NCI-H82 treated with DMSO at 0.1 percent for 48 hours (cell line): Measurements from ENCODE around the gene NUP37.
A peak's percentile ranks its signal among the peaks of the same experiment; 100 is the strongest.
"Not testable (repeated sequence)": the region's sequence is repeated elsewhere in the genome, so short reads cannot be mapped to it uniquely, and the experiment has no call there.

Source experiments
- DNase-seq: peaks from one replicate; lab custom pipeline; 2025; ENCODE audit not compliant: unreplicated experiment; lab: John Stamatoyannopoulos, UW

Gene NUP37, protein sequence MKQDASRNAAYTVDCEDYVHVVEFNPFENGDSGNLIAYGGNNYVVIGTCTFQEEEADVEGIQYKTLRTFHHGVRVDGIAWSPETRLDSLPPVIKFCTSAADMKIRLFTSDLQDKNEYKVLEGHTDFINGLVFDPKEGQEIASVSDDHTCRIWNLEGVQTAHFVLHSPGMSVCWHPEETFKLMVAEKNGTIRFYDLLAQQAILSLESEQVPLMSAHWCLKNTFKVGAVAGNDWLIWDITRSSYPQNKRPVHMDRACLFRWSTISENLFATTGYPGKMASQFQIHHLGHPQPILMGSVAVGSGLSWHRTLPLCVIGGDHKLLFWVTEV

GRCh38 chr12:102119674-102120563 is at the start of gene NUP37, which contains the start of gene PARPBP:
Gene NUP37 (minus strand): TSS chr12:102120114. CDS start chr12:102118518, 1,596 bp downstream.
Gene PARPBP (plus strand): TSS chr12:102120183. CDS start chr12:102123889, 3,706 bp downstream.
- DNase-seq, result peak; percentile 81

- DNase-seq, result no peak
These were observed 48.1 kb upstream of the NUP37 start for GRCh38 chr12:102167821-102168604.

- no peak for DNase-seq
These were observed 43.5 kb upstream of the NUP37 start for GRCh38 chr12:102163383-102163782.

DNA sequence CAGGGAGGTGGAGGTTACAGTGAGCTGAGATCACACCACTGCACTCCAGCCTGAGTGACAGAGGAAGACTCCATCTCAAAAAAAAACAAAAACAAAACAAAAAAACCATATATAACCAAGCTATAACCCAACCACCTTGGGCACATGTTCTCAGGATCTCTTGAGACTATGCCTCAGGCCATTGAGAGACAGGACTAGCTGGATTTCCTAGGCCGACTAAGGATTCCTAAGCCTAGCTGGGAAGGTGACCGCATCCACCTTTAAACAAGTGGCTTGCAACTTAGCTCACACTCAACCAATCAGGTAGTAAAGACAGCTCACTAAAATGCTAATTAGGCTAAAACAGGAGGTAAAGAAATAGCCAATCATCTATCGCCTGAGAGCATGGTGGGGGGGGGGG is 35.3 kb upstream of the NUP37 start:
- not testable (repeated sequence) for DNase-seq

- DNase-seq, result not testable (repeated sequence)
These were observed 27.2 kb upstream of the NUP37 start for GRCh38 chr12:102147062-102147587.

DNA sequence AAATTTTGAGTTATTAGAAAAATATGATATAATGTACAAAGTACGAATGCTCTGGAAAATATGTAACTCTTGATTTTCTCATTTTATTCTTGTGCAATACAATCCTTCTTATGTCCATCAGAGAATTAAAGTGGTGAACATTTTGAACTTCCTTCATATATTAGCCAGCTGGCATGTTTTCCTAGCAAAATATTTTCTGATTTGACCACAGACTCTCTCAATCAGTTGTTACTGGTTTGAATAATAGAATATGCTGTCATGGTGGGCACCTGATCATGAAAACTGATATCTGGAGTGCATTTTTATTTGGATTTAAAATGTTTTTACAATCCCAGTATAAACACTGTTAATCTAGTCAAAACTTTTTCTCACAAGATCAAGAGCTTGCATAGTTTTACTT is 24.3 kb upstream of the NUP37 start:
- DNase-seq, result no peak

DNA sequence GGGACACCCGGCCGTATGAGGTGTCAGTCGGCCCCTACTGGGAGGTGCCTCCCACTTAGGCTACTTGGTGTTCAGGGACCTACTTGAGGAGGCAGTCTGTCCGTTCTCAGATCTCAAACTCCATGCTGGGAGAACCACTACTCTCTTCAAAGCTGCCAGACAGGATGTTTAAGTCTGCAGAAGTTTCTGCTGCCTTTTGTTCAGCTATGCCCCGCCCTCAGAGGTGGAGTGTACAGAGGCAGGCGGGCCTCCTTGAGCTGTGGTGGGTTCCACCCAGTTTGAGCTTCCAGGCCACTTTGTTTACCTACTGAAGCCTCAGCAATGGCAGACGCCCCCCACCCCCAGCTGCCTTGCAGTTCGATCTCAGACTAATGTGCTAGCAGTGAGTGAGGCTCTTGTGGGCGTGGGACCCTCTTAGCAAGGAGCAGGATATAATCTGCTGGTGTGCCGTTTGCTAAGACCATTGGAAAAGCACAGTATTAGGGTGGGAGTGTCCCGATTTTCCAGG is 23.0 kb upstream of the NUP37 start:
- not testable (repeated sequence) for DNase-seq

GRCh38 chr12:102137619-102138018 is 17.7 kb upstream of the NUP37 start:
- not testable (repeated sequence) for DNase-seq

GRCh38 chr12:102131442-102131841 is 11.5 kb upstream of the NUP37 start:
- not testable (repeated sequence) for DNase-seq

- DNase-seq, result not testable (repeated sequence)
These were observed 10.8 kb upstream of the NUP37 start for GRCh38 chr12:102130720-102131119.

GRCh38 chr12:102121328-102121727 is 1.4 kb upstream of the NUP37 start:
- not testable (repeated sequence) for DNase-seq

DNA sequence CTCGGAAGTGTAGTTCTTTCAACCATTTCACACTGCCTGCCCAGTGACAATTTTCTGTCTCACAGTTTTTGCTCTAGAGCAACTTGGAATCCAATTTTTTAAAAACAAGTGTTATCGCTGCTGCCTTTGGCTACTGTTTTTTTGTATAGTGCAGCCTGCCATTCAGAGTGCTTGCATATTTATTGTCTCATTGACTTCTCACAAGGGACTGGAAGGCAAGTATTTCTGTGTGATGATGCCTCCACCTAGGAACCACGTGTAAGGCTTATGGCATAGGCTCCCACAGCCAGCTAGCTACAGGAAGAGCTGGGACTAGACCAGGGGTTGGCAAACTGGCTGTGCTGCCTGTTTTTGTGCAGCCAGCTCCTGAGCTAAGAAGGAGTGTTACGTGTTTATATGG is 972 bp upstream of the NUP37 start:
- DNase-seq, result no peak

DNA sequence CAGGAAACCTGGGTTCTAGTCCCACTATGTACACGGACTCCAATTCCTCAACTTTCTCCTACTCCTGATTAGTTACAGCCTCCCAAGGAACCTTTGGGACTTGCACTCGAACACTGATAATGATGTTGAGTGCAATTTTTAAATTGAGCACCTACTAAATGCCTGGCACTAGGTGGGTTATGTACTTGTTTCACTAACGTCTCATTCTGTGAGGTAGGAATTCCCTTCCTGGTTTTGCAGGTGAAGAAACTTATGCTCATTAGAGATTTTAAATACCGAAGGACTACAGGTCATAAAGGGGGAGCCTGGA is 605 bp upstream of the NUP37 start:
- DNase-seq, result no peak

DNA sequence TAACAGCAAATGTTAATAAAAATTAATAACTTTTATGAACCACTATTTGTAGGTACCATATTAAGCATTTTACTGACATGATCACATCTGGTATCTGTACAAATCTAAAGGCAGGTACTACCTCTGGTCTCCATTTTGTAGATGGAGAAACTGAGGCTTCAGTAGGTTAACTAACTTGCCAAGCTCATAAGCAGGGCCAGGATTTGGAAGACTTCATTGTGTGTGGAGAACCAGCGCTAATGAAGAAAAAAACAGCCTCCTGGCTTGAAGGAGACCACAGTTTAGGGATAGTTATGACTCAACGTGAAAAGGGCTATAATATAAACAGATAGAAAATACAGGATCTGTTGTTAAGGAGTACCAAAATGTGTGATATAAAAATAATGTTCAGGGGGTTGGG is 1.0 kb downstream of the NUP37 start:
- DNase-seq, result no peak

GRCh38 chr12:102116392-102116791 is 3.5 kb downstream of the NUP37 start:
- DNase-seq, result no peak

- no peak for DNase-seq
These were observed 5.7 kb downstream of the NUP37 start for GRCh38 chr12:102114212-102114611.

GRCh38 chr12:102110782-102111181 is 9.1 kb downstream of the NUP37 start:
- no peak for DNase-seq

GRCh38 chr12:102107970-102108369 is 11.9 kb downstream of the NUP37 start:
- DNase-seq, result no peak

DNA sequence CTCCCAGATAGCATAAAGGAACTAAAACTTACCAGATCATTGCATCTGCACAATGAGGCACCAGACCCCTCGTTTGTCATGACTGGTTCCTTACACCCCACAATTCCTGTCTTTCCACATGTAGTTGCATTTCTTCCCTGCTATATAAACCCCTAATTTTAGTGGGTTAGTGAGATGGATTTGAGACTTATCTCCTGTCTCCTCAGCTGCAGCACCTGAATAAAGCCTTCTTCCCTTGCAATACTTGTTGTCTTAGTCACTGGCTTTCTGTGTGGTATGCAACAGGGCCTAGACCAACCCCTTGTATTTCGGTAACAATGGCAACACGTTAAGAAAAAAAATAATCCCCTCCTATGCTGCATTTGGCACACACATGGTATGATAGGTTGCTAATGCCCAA is 13.0 kb downstream of the NUP37 start:
- no peak for DNase-seq

- DNase-seq, result peak; percentile 16
These were observed 23.1 kb downstream of the NUP37 start for GRCh38 chr12:102096855-102097254.
